ENCODE measurements around the gene VRK2.
"Not testable (repeated sequence)": the region's sequence is repeated elsewhere in the genome, so short reads cannot be mapped to it uniquely, and the experiment has no call there.

Gene VRK2

GRCh38 chr2:58170334-58170933 lies 123.8 kb downstream of the VRK2 start:
- not testable (repeated sequence) for DNase-seq

- not testable (repeated sequence) for DNase-seq
These were observed 125.2 kb downstream of the VRK2 start for GRCh38 chr2:58171831-58172230.

- DNase-seq: not testable (repeated sequence)
These were observed 130.6 kb downstream of the VRK2 start for GRCh38 chr2:58177187-58177586.

DNA sequence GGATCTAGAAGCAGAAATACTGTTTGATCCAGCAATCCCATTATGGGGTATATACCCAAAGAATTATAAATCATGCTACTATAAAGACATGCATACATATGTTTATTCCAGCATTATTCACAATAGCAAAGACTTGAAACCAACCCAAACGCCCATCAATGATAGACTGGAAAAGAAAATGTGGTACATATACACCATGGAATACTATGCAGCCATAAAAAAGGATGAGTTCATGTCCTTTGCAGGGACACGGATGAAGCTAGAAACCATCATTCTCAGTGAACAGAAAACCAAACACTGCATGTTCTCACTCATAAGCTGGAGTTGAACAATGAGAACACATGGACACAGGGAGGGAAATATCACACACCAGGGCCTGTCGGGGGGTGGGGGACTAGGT lies 133.6 kb downstream of the VRK2 start:
- not testable (repeated sequence) for DNase-seq

- DNase-seq: no peak
These were observed 134.0 kb downstream of the VRK2 start for GRCh38 chr2:58180635-58181034.

DNA sequence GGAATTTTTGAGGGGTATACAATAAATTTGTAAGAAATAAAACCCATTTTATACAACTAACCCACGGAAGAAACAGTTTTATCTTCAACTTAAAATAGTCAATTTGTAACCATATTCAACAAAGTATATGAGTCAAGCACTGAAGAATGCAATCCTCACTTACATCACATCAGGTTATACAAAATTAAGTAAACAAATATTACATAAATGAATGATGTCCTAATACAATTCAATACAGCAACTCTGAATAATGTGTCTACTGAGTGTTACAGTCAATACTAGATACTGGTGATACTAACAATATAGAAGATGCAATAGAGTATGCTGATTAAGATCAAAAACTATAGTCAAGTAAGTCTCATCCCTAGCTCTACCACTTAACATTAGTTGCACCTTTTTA lies 135.9 kb downstream of the VRK2 start:
- no peak for DNase-seq

- no peak for DNase-seq
These were observed 139.9 kb downstream of the VRK2 start for GRCh38 chr2:58186501-58186900.

DNA sequence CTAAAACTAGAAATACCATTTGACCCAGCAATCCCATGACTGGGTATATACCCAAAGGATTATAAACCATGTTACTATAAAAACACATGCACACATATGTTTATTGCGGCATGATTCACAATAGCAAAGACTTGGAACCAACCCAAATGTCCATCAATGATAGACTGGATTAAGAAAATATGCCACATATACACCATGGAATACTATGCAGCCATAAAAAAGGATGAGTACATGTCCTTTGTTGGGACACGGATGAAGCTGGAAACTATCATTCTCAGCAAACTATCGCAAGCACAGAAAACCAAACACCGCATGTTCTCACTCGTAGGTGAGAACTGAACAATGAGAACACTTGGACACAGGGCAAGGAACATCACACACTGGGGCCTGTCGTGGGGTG lies 140.4 kb downstream of the VRK2 start:
- not testable (repeated sequence) for DNase-seq

DNA sequence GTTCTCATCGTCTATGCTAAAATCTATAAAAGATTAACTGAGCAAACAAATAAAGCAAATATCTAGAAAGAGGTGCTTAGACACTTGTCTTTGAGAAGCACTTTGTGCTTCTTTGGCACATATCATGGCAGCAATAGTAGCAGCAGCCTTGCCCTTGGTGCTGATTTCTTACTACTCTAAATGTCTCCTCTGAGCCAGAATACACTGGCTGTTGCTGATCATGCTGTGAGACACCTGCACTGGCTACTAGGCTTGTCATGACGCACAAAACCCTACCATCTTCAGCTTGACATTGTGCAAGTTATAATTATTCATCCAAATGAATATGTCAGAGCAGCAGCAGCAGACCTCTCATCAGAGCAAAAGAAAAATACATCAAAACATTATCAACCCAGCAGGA lies 147.9 kb downstream of the VRK2 start:
- no peak for DNase-seq

DNA sequence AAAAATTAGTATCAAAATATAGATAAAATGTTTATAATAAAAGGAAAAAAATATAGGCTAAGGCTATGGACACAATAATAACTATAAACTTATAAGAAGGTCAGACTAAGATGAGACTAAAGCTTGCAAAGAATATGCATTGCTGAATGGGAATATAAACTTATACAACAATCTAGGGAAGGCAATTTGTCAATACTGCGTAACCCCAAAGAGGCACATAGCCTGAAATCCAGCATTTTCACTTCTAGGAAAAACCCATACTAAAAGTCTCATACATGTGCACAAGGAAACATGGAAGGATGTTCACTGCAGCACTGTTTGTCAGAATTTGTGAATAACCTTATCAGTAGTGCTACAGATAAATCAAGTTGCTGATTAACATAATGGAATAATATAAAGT lies 149.1 kb downstream of the VRK2 start:
- no peak for DNase-seq

DNA sequence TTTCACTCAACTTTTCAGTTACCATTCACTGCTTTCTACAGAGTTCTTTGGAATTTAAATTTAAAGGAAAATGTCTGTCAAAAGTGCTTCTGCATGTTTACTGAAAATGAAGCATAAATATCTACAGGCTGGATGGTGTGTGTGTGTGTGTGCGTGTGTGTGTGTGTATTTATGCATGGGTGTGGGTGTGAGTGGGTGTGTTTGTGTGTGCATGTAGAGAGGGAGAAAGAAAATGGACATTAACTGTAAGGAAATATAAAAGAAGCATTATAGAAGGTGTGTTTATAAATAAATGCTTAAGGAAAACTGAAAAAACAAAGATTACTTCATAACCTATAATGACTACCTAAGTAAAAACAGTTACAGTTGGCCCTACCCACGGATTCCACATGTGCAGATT lies 151.3 kb downstream of the VRK2 start:
- DNase-seq: no peak

GRCh38 chr2:58202404-58202803 lies 155.8 kb downstream of the VRK2 start:
- DNase-seq: no peak

DNA sequence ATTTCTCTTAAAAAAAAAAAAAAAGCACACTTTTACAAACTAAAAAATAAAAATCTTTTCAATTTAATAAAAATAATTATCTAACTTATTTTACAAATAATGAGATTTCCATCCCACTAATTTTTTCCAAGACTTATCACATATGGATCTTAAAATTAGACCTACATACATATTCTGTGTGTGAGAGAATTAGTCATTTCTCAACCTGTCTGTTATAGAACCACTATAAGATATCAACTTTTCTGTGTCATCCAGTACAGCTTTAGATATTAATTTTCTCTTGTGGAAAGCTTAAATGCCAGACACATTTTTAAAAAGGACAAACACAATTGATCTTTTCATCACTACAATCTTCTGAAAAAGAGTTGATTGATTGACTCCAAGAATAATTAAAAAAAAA lies 156.4 kb downstream of the VRK2 start:
- DNase-seq: no peak

DNA sequence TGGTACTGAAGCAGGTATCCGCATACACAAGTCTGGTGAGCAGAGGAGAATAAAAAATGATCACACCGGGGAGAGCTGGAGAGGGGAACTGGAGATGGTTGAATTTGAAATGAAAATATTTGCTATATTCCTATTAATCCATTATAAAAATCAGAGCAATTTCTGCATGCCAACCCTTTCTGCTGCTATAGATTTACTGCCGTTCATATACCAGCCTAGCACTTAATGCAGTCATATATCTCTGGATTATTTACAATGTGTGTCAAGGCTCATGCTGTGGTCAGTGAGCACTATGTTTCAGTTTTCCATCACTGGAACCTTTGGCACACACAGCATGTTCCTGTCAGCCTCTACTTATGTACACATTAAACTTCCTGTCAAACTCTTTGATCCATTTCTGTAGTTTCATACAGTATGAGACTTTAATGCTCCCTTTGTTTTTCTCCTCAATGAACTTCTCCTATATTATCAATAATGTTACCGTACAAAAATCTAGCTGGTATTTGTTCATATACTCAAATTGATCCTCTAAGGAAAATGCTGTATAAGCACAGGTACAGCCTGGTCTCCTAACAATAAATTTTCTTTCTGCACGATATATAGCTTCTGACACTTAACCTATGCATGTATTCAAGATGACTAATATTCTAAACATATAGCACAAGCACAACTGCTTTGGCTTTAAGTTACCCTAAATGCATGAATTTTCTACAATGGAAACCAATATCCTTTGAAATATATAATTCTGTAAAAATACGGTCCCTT lies 157.8 kb downstream of the VRK2 start:
- no peak for DNase-seq

- no peak for DNase-seq
These were observed 160.2 kb downstream of the VRK2 start for GRCh38 chr2:58206785-58207184.

DNA sequence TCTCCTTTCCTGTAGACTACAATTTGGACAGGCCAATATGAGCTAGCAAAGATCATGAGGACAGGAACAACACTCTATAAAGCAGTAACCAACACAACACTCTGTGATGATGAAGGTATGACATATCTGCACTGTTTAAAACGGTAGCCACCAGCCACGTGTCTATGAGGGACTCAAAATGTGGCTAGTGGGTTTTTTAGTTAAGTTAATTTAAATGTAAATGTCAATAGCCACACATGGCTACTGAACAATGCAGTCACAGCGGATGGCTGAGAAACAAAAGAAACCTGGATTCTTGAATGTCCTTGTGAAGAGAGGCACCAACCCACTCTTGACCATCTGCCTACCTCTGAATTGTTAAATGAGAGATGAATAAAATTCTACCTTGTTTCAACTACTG lies 160.6 kb downstream of the VRK2 start:
- DNase-seq: no peak

Data from stimulated activated naive CD4-positive, alpha-beta T cell (primary cell).